ENCODE measurements around the gene RTN3. TPM values are rescaled to one million over a fixed set of nuclear protein-coding genes. Genes with fewer than 3 reads are reported as not detected.

The RTN3 gene
- total and polyA plus RNA-seq, 4 donors = 82.1 to 102 (median 92.6) TPM

- Histone ChIP-seq H3K27me3 (ENCODE audit: control insufficient read depth in 3 of 3, insufficient read depth in 3 of 3, low read length in 2 of 3) (no peaks in the 10 kb centered on the region), H3K9ac (ENCODE audit: insufficient read depth in 1 of 2, low read length in 2 of 2) (no peak overlapping the region), H3K4me3 (no peak overlapping the region), H3K27ac (ENCODE audit: low read depth in 1 of 2, low read length in 1 of 2) (no peak overlapping the region), H3K9me3 (ENCODE audit: control insufficient read depth in 4 of 4, insufficient read depth in 3 of 4, low read length in 3 of 4) (no peaks in the 10 kb centered on the region), H3K4me1 (ENCODE audit: control insufficient read depth in 5 of 5, insufficient read depth in 5 of 5, low read length in 5 of 5) (no peaks in the 10 kb centered on the region), H3K36me3 (ENCODE audit: control insufficient read depth in 4 of 4, insufficient read depth in 4 of 4, low read length in 4 of 4) (peaks cover 4 to 25% (median 8%) of the 10 kb centered on the region in 4 donors)
- WGBS, 2 donors = 68 to 71% methylated on average over 3 of the region's 3 CpGs
- DNase-seq (peak in 2 of 3 donors; percentile 26 to 45), ATAC-seq (ENCODE audit: insufficient read depth, low FRiP score) (no peak)
- no peak for TF ChIP-seq CTCF (IDR thresholded peaks at IDR 0.05; ENCODE audit: control extremely low read depth, extremely low read depth)
Measured at GRCh38 chr11:63639199-63639832, 42.0 kb upstream of the RTN3 start.

GRCh38 chr11:63641727-63642126, 39.6 kb upstream of the RTN3 start:
- Histone ChIP-seq H3K36me3 (ENCODE audit: control insufficient read depth in 4 of 4, insufficient read depth in 4 of 4, low read length in 4 of 4) (peaks cover 4 to 22% (median 13%) of the 10 kb centered on the region in 4 donors), H3K27me3 (ENCODE audit: control insufficient read depth in 3 of 3, insufficient read depth in 3 of 3, low read length in 2 of 3) (no peaks in the 10 kb centered on the region), H3K9me3 (ENCODE audit: control insufficient read depth in 4 of 4, insufficient read depth in 3 of 4, low read length in 3 of 4) (no peaks in the 10 kb centered on the region)

GRCh38 chr11:63643205-63643604, 38.1 kb upstream of the RTN3 start:
- H3K4me1 ChIP-seq (ENCODE audit: control insufficient read depth in 5 of 5, insufficient read depth in 5 of 5, low read length in 5 of 5) = no peaks in the 10 kb centered on the region
- H3K9ac ChIP-seq (ENCODE audit: insufficient read depth in 1 of 2, low read length in 2 of 2) = no peak overlapping the region
- H3K4me3 ChIP-seq = no peak overlapping the region
- 98% methylated on average over 3 of the region's 3 CpGs for WGBS, 2 donors
- H3K36me3 ChIP-seq (ENCODE audit: control insufficient read depth in 4 of 4, insufficient read depth in 4 of 4, low read length in 4 of 4) = peaks cover 4 to 28% (median 17%) of the 10 kb centered on the region in 4 donors
- H3K27me3 ChIP-seq (ENCODE audit: control insufficient read depth in 3 of 3, insufficient read depth in 3 of 3, low read length in 2 of 3) = no peaks in the 10 kb centered on the region
- H3K27ac ChIP-seq (ENCODE audit: low read depth in 1 of 2, low read length in 1 of 2) = no peak overlapping the region
- no peak for DNase-seq
- no peaks in the 10 kb centered on the region for H3K9me3 ChIP-seq (ENCODE audit: control insufficient read depth in 4 of 4, insufficient read depth in 3 of 4, low read length in 3 of 4)
- TF ChIP-seq CTCF (IDR thresholded peaks at IDR 0.05; ENCODE audit: control extremely low read depth, extremely low read depth) = no peak
- ATAC-seq (ENCODE audit: insufficient read depth, low FRiP score) = no peak

More at GRCh38 chr11:63641727-63642126, 39.6 kb upstream of the RTN3 start:
- peak in 1 of 3 donors; percentile 16 for DNase-seq
- Histone ChIP-seq H3K9ac (ENCODE audit: insufficient read depth in 1 of 2, low read length in 2 of 2) (no peak overlapping the region), H3K27ac (ENCODE audit: low read depth in 1 of 2, low read length in 1 of 2) (no peak overlapping the region), H3K4me1 (ENCODE audit: control insufficient read depth in 5 of 5, insufficient read depth in 5 of 5, low read length in 5 of 5) (no peaks in the 10 kb centered on the region), H3K4me3 (no peak overlapping the region)
- no peak for TF ChIP-seq CTCF (IDR thresholded peaks at IDR 0.05; ENCODE audit: control extremely low read depth, extremely low read depth)
- ATAC-seq (ENCODE audit: insufficient read depth, low FRiP score) = no peak

- Histone ChIP-seq H3K9me3 (ENCODE audit: control insufficient read depth in 4 of 4, insufficient read depth in 3 of 4, low read length in 3 of 4) (no peaks in the 10 kb centered on the region), H3K27ac (ENCODE audit: low read depth in 1 of 2, low read length in 1 of 2) (no peak overlapping the region), H3K4me3 (no peak overlapping the region), H3K36me3 (ENCODE audit: control insufficient read depth in 4 of 4, insufficient read depth in 4 of 4, low read length in 4 of 4) (peaks cover 0 to 19% (median 11%) of the 10 kb centered on the region in 4 donors), H3K27me3 (ENCODE audit: control insufficient read depth in 3 of 3, insufficient read depth in 3 of 3, low read length in 2 of 3) (no peaks in the 10 kb centered on the region), H3K4me1 (ENCODE audit: control insufficient read depth in 5 of 5, insufficient read depth in 5 of 5, low read length in 5 of 5) (no peaks in the 10 kb centered on the region), H3K9ac (ENCODE audit: insufficient read depth in 1 of 2, low read length in 2 of 2) (no peak overlapping the region)
- 69 to 80% methylated on average over 3 of the region's 3 CpGs for WGBS, 2 donors
- no peak for TF ChIP-seq CTCF (IDR thresholded peaks at IDR 0.05; ENCODE audit: control extremely low read depth, extremely low read depth)
- ATAC-seq (ENCODE audit: insufficient read depth, low FRiP score) (no peak), DNase-seq (no peak)
Measured at GRCh38 chr11:63652671-63653070, 28.6 kb upstream of the RTN3 start.
